Fibroblast of lung (primary cell): ENCODE data around the gene CD244.
"Not testable (repeated sequence)": the region's sequence is repeated elsewhere in the genome, so short reads cannot be mapped to it uniquely, and the experiment has no call there.

Experiments
- EZH2 ChIP-seq: IDR thresholded peaks from 2 replicates; pipeline ENCODE4 v1.5.1; 2012; ENCODE audit warnings: low read length, control low read depth, mild to moderate bottlenecking; ENCODE audit errors: missing control alignments
- TF ChIP-seq, protein P1 (sequence below), 2 donors: IDR thresholded peaks in 1 of 2; conservative IDR thresholded peaks in 1 of 2; 1 replicate in 1 of 2; 2 replicates in 1 of 2; pipeline ENCODE4 v1.5.1; 2011 to 2012; ENCODE audit warnings: low read length in 2 of 2, control low read depth in 1 of 2, inconsistent platforms in 1 of 2, low read depth in 1 of 2, mild to moderate bottlenecking in 1 of 2

GRCh38 chr1:160867651-160868050, 5.0 kb upstream of the CD244 start:
- TF ChIP-seq, protein P1, sequence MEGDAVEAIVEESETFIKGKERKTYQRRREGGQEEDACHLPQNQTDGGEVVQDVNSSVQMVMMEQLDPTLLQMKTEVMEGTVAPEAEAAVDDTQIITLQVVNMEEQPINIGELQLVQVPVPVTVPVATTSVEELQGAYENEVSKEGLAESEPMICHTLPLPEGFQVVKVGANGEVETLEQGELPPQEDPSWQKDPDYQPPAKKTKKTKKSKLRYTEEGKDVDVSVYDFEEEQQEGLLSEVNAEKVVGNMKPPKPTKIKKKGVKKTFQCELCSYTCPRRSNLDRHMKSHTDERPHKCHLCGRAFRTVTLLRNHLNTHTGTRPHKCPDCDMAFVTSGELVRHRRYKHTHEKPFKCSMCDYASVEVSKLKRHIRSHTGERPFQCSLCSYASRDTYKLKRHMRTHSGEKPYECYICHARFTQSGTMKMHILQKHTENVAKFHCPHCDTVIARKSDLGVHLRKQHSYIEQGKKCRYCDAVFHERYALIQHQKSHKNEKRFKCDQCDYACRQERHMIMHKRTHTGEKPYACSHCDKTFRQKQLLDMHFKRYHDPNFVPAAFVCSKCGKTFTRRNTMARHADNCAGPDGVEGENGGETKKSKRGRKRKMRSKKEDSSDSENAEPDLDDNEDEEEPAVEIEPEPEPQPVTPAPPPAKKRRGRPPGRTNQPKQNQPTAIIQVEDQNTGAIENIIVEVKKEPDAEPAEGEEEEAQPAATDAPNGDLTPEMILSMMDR (conservative IDR thresholded peaks at IDR 0.05 in 1 of 2, IDR thresholded peaks at IDR 0.05 in 1 of 2; ENCODE audit: low read depth in 1 of 2, low read length in 2 of 2): not testable (repeated sequence)
- TF ChIP-seq EZH2: not testable (repeated sequence)
